Mucosa of rectum (tissue), 2 donors: ENCODE results near the gene C19orf12.

Experiments
- H3K27ac ChIP-seq, 2 donors: one replicate each; pipeline ENCODE4 v1.7.0; 2013; ENCODE audit warnings: inconsistent platforms in 2 of 2, low read depth in 2 of 2, low read length in 2 of 2
- H3K27me3 ChIP-seq, 2 donors: one replicate each; pipeline ENCODE4 v1.7.0; 2013; ENCODE audit warnings: low read length in 2 of 2; ENCODE audit not compliant: control insufficient read depth in 2 of 2, insufficient read depth in 2 of 2
- H3K36me3 ChIP-seq, 2 donors: one replicate each; pipeline ENCODE4 v1.7.0; 2013; ENCODE audit warnings: low read length in 2 of 2; ENCODE audit not compliant: control insufficient read depth in 2 of 2, insufficient read depth in 2 of 2
- H3K4me1 ChIP-seq, 2 donors: one replicate each; pipeline ENCODE4 v1.7.0; 2013; ENCODE audit warnings: low read length in 2 of 2, mild to moderate bottlenecking in 1 of 2; ENCODE audit not compliant: control insufficient read depth in 2 of 2, insufficient read depth in 2 of 2
- H3K4me3 ChIP-seq, 2 donors: one replicate each; pipeline ENCODE4 v1.7.0; 2013; ENCODE audit warnings: low read length in 2 of 2
- H3K9ac ChIP-seq, 2 donors: one replicate each; pipeline ENCODE4 v1.7.0; 2013; ENCODE audit warnings: low read length in 2 of 2, low read depth in 1 of 2, mild to moderate bottlenecking in 1 of 2
- H3K9me3 ChIP-seq, 2 donors: one replicate each; pipeline ENCODE4 v1.7.0; 2013; ENCODE audit warnings: low read length in 2 of 2; ENCODE audit not compliant: control insufficient read depth in 2 of 2
- donor health status: healthy.
- donor health status: Normal muscosa, but diverticular disease.

Gene C19orf12

DNA sequence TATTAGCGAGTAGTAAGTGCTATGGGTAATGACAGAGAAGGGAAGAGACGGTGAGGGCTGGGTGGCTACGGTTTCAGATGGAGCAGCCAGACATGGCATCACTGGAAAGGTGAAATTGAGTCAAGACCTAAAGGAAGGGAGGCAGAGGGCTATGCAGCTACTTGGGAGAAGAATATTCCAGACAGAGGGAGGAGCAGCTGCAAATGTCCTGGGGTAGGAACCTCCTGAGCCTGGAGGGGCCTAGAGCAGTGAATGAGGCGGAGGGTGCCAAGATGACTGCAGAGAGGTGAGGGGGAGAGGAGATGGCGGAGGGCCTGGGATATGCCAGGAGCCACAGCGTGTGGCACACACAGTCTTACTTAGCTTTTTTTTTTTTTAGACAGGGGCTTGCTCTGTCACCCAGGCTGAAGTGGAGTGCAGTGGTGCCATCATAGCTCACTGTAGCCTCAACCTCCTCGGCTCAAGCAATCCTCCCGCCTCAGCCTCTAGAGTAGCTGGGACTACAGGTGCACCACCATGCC is 28.7 kb downstream of the C19orf12 start:
- Histone ChIP-seq H3K27ac (no peak overlapping the region), H3K9me3 (no peaks in the 10 kb centered on the region), H3K4me3 (no peak overlapping the region), H3K27me3 (no peaks in the 10 kb centered on the region), H3K4me1 (peaks cover 0 to 2% of the 10 kb centered on the region in 2 donors), H3K36me3 (no peaks in the 10 kb centered on the region), H3K9ac (no peak overlapping the region)

DNA sequence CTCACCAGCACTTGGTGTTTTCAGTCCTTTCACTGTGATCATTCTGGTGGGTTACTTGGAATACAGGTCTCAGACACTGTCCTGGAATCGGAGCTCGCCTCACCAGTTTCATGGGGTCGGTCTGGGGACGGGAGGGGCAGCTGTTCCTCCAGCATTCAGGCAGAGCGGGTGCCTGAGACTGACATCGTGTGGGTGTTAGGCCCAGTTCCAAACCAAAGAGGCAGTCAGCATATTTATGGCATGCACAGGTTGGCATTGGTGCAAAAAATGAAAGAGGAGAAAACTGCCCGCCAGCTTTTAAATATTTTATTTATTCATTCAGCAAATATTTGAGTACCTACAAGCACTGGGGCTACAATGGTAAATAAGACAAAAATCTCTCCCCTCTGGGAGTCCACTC is 29.7 kb downstream of the C19orf12 start:
- H3K27ac ChIP-seq: no peak overlapping the region
- H3K4me1 ChIP-seq: peaks cover 3 to 8% of the 10 kb centered on the region in 2 donors
- no peak overlapping the region for H3K4me3 ChIP-seq
- no peaks in the 10 kb centered on the region for H3K9me3 ChIP-seq
- H3K9ac ChIP-seq: no peak overlapping the region
- no peaks in the 10 kb centered on the region for H3K27me3 ChIP-seq
- no peaks in the 10 kb centered on the region for H3K36me3 ChIP-seq

DNA sequence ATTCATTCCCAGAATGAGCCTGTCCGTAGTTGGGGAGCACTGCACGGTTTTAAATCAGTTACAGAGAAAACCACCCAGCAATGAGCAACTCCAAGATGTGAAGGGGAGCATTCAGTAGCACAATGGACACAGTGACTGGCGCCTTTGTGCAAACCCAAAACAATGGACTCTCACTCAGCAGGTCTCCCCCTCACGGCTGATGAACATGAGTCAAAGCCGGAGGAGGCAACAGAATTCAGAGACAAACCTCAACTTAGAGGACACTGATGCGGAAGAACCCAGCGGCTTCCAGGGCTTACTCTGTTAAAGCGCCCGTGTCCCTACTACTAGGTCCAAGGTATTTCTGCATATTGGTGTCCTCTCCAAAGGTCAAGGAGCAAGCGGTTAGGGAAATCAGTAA is 32.1 kb downstream of the C19orf12 start:
- Histone ChIP-seq H3K4me3 (no peak overlapping the region), H3K27me3 (no peaks in the 10 kb centered on the region), H3K27ac (no peak overlapping the region), H3K36me3 (no peaks in the 10 kb centered on the region), H3K4me1 (peaks cover 3 to 12% of the 10 kb centered on the region in 2 donors), H3K9me3 (no peaks in the 10 kb centered on the region), H3K9ac (no peak overlapping the region)

DNA sequence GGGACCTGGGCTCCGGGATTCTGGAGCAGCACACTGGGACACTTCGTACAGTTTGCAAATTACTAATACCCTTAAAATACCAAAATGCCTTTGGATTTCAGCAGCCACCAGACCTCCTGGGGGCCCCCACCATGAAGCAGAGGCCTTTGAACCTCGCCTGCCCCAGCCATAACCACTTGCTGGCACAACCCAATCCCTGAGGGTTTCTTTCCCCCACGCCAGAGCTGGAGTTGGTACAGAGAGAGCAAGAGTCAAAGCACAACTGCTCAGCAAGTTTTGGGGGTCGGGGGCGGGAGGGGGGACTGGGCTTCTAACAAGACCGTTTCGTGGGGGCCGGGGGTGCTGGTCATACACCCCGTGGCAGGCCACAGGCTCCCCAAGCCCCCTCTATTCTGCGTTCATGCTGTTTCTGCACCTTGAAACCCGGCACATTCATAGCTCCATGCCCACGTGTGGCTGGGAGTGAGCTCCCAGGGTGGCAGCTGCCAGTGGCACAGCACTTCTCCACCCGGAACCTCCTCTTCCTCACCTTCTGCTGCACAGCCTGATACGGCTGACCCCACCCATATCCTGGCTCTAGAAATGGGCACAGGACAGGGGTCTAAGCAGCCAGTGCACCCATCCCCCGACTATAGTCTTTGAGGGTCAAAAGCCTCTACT is 32.7 kb downstream of the C19orf12 start:
- peaks cover 3 to 14% of the 10 kb centered on the region in 2 donors for H3K4me1 ChIP-seq
- H3K36me3 ChIP-seq: no peaks in the 10 kb centered on the region
- no peak overlapping the region for H3K4me3 ChIP-seq
- no peak overlapping the region for H3K27ac ChIP-seq
- no peak overlapping the region for H3K9ac ChIP-seq
- H3K9me3 ChIP-seq: no peaks in the 10 kb centered on the region
- no peaks in the 10 kb centered on the region for H3K27me3 ChIP-seq

DNA sequence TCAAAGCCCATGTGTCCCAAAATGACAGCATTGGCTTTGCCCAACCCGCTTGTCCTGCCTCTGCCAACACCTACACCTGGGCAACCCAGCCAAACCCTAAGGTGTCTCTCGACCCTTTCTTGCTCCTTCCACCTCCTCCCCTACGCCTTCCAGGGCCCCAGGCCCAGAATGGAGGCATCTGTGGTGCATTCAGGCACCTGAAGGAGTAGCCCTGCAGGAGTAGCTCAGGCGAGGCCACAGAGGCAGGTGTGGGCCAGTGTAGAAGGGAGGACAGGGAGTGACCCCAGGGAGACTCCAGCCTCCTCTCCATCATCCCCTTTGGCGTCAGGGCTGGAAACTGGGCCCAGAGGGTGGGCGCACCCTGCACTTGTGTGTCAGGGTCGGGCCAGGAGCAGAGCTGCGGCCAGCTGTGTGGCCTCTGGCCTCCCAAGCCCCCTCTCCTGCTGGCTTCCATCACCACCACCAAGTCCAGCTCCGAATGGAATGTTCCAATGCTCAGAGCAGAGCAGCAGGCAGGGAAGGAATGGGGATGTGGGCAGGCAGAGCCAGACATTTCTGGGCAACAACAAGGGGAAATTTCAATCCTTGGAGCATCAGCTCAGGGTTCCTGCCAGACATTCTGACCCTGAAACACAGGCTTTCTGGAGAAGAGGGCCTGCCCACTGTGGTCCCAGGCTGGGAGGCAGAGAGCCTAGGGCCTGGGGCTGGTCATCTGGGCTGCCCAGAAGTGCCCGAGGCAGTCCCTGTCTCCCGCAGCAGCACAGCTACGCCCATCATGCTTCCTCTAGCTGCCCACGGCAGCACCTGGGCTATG is 33.4 kb downstream of the C19orf12 start:
- no peak overlapping the region for H3K27ac ChIP-seq
- peaks cover 3 to 14% of the 10 kb centered on the region in 2 donors for H3K4me1 ChIP-seq
- no peaks in the 10 kb centered on the region for H3K36me3 ChIP-seq
- no peak overlapping the region for H3K4me3 ChIP-seq
- H3K9ac ChIP-seq: no peak overlapping the region
- H3K27me3 ChIP-seq: no peaks in the 10 kb centered on the region
- H3K9me3 ChIP-seq: no peaks in the 10 kb centered on the region

DNA sequence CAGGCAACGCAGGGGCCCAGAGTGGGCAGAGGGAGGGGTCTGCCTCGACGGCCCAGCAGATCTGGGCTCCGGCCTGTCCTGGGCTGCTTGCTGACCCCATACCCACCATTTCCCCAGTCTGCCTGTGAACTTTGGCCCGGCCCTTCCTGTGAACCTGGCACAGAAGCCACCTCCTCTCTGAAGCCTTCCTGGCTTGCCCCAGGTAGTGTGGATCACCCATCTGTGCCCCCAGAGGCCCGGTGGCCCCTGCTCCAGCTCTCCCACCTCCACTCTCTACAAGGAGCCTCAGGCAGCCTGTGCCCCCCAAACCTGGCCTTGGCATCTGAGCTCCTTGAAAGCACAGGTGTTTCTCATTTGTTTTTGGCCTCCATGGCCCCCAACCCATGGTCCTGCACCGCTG is 34.1 kb downstream of the C19orf12 start:
- H3K9ac ChIP-seq: no peak overlapping the region
- H3K4me1 ChIP-seq: peaks cover 3 to 14% of the 10 kb centered on the region in 2 donors
- no peaks in the 10 kb centered on the region for H3K27me3 ChIP-seq
- no peak overlapping the region for H3K27ac ChIP-seq
- no peaks in the 10 kb centered on the region for H3K9me3 ChIP-seq
- no peak overlapping the region for H3K4me3 ChIP-seq
- no peaks in the 10 kb centered on the region for H3K36me3 ChIP-seq

DNA sequence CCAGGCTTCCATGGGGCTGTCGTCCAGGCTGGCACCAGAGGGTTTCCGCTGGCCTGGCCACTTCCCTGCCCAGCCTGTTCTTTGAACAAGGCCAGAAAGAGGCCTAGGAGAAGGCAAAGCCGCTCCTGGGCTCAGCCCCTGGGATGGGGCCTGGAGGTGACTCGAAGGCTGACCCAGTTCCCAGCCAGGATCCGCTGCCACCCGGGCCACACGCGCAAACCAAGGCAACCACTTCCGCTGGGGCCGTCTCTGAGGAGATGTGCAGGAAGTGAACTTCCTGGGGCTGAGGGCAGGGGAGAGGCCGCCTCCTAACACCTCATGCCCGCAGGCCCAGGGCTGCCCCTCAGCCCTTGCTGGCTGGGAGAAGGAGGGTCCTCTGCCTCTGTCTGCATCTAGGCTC is 34.6 kb downstream of the C19orf12 start:
- peaks cover 2 to 3% of the 10 kb centered on the region in 2 donors for H3K36me3 ChIP-seq
- no peak overlapping the region for H3K4me3 ChIP-seq
- peaks cover 3 to 14% of the 10 kb centered on the region in 2 donors for H3K4me1 ChIP-seq
- H3K27me3 ChIP-seq: no peaks in the 10 kb centered on the region
- H3K9me3 ChIP-seq: no peaks in the 10 kb centered on the region
- peak overlapping the region in 1 of 2 donors; percentile 16 for H3K27ac ChIP-seq
- H3K9ac ChIP-seq: no peak overlapping the region

DNA sequence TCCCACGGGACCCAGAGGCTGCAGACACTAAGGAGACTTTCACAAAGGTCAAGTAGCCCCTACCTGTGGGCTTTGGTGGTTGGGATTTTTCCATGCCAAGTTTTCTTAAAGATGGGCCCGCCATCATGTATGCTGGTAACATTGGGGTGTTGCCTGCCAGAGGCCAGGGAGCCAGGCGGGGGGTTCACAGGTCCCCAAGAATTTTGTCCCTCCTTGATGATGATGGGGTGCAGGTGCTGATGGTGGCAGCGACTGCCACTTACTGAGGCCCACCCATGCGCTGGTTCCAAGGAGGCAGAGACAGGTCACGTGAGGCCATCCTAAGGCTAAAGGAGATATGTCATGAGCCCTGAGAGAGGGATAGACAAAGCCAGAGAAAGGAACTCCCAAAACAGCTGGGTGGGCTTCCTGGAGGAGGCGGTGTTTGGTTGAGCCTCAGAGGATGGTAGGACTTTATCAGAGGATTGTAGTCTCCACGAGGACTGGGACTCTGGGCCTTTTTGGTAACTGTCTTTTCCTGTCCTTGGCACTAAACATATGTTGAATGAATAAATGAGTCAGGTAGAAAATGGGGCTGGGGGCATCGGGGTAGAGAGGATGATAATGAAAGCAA is 35.4 kb downstream of the C19orf12 start:
- H3K27me3 ChIP-seq: no peaks in the 10 kb centered on the region
- H3K4me3 ChIP-seq: no peak overlapping the region
- H3K9me3 ChIP-seq: no peaks in the 10 kb centered on the region
- H3K9ac ChIP-seq: no peak overlapping the region
- peaks cover 3% of the 10 kb centered on the region in 2 donors for H3K36me3 ChIP-seq
- H3K4me1 ChIP-seq: peaks cover 3 to 14% of the 10 kb centered on the region in 2 donors
- peak overlapping the region in 1 of 2 donors; percentile 16 for H3K27ac ChIP-seq

DNA sequence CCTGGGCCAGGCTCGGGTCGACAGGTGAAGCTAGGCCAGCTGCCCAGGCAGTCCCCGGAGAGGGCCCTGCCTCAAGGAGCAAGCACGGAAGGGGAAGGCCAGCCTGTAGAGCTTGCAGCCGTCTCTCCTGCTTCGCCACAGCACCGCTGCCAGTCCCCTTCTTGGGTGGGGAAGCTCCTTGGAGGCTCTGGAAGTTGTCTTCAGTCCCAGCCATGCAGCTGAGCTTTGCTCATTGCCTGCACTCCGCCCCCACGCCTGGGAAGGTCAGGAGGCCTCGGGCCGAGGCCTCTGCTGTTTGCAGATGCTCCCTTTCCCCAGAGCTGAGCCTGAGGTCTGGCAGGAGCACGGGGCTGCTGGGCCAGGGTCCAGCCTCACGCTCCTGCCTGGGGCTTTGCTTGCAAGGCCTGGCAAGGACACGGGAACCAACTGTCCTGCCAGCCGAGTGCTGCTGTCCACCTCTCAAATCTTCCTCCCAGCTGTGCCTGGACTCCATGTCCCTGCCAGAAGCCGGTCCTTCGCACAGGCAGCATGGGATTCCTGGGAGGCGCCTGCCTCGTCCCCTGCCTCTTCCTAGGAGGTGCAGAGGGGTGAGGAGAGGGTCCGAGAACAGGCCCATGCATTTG is 36.5 kb downstream of the C19orf12 start:
- no peaks in the 10 kb centered on the region for H3K27me3 ChIP-seq
- H3K9me3 ChIP-seq: no peaks in the 10 kb centered on the region
- peaks cover 3 to 10% of the 10 kb centered on the region in 2 donors for H3K36me3 ChIP-seq
- H3K9ac ChIP-seq: no peak overlapping the region
- no peak overlapping the region for H3K27ac ChIP-seq
- H3K4me1 ChIP-seq: peaks cover 3 to 14% of the 10 kb centered on the region in 2 donors
- H3K4me3 ChIP-seq: no peak overlapping the region
